NCI-H187 treated with DMSO at 0.1 percent for 48 hours (cell line): ENCODE data around the gene LY6G6C.
A peak's percentile ranks its signal among the peaks of the same experiment; 100 is the strongest.

Experiments
- DNase-seq: peaks from one replicate; lab custom pipeline; 2025; lab: John Stamatoyannopoulos, UW

LY6G6C gene

DNA sequence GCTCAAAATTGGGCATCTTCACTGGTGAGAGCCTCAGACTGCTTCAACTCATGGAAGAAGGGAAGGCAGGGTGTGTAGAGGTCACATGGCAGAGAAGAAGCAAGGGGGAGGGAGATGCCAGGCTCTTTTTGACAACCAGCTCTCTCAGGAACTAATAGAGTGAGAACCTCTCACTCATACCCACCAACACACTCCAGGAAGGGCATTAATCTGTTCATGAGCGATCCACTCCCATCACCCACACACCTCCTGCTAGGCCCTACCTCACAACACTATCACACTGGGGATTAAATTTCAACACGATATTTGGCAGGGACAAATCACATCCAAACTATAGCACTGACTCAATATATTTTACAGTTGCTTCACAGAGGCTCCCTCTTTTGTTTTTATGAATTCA lies 20.3 kb upstream of the LY6G6C start:
- no peak for DNase-seq

DNA sequence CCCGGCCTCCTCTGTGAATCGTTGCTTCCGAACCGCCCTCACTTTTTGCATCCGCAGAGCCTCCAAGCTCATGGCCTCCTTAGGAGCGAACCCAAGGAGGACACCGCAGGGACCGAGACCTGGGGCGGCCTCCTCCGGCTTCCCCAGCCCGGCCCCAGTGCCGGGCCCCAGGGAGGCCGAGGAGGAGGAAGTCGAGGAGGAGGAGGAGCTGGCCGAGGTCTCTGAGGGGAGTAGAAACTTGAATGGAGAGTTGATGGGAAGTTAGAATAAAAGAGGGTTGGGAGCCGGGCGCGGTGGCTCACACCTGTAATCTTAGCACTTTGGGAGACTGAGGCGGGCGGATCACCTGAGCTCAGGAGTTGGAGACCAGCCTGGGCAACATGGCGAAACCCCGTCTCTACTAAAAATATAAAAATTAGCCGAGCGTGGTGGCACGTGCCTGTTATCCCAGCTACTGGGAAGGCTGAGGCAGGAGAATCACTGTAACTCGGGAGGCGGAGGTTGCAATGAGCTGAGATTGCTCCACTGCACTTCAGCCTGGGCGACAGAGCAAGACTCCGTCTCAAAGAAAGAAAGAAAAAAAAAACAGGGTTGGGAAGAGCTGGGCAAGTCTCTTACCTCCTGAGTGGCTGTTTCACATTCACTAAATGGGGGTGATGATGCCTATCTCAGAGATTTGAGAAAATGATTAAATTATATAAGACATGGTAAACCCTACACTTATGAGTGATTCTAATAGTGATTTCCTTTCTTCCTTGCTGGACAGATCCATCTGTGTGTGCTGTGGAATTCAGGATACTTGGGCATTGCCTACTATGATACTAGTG lies 19.1 kb upstream of the LY6G6C start:
- DNase-seq: no peak

DNA sequence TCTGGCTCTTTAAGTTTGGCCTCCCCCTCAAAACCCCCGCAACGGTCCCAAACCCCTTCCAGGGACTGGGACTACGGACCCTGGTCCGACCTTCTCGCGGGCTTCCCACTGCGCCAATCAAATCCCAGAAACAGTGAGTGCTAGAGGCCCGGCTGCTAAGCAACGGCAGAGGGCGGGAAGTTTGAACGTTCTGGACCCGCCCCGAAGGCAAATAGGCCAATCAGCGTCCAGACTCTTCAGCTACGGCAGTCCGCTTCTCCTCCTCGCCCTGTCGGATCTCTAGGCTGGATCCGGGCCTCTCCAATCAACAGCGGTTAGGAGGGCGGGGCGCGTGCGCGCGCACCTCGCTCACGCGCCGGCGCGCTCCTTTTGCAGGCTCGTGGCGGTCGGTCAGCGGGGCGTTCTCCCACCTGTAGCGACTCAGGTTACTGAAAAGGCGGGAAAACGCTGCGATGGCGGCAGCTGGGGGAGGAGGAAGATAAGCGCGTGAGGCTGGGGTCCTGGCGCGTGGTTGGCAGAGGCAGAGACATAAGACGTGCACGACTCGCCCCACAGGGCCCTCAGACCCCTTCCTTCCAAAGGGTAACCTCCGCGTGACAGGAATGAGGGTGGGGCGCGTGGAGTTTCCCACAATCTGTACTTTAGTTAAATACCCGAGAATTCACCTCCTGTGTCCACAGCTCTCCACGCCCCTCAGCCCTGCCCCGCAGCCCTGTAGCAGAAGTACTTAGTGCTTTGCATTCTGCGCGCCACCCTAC lies 18.3 kb upstream of the LY6G6C start, which contains the start of gene MSH5:
Gene MSH5 (plus strand): TSS at position 367 of the 758 bp plus-strand sequence. CDS start 462 bp downstream, outside the sequence.
- peak; percentile 94 for DNase-seq

DNA sequence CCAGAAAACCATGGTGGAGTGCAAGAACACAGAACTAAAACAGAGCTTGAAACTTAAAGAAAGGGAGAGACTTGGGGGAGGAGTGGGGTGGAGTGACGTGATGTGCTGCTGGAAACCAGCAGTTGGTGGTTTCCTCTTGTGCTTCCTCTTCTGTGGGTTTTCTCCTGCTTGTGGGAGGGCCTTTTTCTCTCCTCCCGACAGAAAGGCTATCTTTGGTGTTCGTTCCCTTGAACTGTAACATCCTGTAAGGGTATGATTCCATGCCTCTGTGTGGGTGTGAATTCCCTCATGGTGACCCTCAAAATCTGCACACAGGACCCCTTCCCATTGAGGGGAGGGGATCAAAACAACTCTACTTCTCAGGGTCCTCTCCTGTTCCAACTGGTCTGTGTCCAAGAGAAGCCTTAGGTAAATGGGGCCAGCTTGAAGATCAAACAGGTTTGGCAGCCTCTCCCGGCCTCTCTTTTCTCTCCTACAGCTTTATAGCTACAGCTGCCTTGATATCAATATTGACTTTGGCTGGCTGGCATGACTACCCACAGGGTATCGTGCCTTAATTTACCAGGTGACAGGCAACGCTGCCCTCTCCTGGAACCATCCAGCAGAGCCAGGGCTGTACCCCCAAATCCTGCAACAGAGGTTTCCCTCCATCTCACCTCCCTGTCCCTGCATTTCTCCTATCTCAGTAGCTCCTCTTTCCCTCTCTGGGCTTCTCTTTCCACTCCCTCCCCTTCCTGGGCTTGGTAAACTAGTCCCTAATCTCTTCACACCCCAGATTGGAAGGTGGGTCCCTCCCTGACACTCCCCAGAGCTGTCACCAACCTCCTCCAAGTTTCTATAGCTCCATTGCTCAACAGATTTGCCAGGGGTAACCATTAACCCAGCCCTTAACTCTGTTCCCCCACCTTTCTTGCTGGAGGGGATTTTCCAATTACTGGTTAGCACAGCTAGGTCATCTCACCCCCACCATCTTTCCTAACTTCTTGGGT lies 16.7 kb upstream of the LY6G6C start:
- no peak for DNase-seq

DNA sequence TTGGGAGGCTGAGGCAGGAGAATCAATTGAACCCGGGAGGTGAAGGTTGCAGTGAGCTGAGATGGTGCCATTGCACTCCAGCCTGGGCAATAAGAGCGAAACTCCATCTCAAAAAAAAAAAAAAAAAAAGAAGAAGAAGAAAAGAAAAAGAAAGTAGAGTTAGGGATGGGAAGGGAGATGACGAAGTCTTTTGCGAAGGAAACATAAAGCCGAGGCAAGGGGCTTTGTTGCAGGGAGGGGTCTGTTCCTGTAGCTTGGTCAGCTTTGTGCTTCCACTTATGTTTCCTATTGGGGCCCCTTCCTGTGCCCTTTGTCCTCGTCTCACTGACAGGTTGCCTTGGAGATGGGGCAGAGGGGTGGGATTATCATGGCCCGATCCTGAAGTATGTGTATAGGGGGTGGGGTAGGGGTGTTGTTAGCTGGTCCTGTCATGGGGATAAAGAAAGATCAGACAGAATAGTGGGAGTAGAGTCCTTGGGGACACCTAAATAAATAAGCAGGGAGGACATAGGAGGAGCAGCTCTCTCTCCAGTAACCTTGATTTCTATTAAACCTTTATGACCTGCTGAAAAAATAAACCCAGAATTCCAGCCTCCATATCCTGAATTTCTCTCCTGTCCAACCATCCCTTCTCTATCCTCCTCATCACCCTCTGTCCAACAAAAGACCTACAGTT lies 15.9 kb upstream of the LY6G6C start:
- no peak for DNase-seq

DNA sequence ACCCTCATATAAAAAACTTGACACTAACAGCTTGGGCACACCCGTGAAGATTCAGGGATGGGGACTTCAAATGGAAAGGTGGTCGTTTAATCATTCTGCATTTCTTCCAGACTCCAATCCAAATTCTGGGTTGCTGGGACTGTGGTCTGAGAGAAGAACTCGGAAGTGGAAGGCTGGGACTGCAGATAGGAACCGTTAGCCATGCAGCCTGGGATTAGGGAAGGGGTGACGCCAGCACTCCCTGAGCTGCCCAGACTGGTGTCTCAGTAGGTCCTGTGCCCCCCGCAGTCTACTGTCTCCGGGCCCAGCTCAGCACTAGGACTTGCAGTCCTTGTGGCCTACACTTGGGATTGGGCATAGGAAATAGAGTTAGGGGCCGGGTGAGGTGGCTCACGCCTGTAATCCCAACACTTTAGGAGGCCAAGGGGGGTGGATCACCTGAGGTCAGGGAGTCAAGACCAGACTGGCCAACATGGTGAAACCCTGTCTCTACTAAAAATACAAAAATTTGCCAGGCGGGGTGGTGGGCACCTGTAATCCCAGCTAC lies 15.3 kb upstream of the LY6G6C start:
- no peak for DNase-seq

DNA sequence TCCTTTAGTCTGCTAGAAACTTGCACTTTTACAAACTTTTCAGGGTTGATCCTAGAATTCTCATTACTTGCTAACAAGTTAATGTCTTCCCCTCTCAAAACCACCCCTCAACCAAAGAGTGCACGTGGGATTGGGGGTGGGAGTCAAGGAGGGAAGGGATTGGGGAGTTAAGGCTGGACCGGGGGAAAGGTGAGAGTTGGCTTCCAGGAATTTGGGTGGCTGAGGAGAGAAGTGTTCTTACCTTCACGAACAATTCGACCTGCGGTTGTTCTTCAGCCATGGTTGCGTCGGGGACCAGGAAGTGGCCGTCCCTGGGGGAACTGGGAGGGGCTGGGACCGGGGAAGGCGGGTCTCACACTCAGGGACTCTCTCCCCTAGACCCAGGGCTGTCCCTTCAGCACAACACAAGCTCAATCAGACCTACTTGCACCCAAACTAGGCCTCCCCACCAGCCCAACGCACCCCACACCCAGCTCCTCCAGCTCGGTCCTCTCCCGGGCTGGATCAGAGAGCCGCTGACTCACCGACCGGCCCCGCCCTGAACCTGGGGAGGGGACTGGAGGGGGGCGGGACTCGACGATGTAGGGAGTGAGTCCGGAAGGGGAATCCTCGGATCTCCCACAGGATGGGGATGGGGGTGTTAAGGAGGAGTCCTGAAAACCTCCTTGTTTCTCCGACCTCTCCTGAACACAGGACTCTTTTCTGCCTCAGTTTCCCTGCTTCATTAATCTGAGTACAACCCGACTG lies 14.6 kb upstream of the LY6G6C start, which contains the start of gene CLIC1:
Gene CLIC1 (minus strand): TSS at position 510 of the 747 bp plus-strand sequence. CDS start 230 bp downstream, at position 280.
- DNase-seq: no peak

DNA sequence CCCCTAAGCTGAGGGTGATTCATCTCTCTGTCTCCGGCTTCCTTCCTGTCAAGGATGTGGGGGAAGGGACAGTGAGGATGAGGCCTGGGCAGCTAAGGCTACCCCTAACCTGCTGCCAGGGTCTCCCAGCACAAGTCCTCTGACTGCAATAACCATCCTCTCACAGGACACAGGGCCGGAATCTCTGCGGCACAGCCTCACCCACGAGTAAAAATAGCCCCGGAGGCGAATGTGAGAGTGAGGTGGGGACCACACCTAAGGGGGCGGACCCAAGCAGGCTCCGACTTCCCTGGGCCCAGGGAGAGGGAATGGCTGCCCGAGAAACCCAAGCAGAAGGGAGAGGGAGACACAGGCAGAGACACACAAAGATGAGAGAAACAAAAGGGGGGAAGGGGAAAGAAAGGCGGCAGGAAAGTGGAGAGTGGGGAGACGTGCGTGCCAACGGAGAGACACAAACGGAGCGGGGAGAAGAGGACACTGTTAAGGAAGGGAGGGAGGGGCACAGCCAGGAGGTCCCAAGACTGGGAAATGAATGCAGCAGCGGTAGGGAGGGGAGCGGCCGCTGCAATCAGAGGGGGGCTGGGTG lies 13.4 kb upstream of the LY6G6C start:
- no peak for DNase-seq

DNA sequence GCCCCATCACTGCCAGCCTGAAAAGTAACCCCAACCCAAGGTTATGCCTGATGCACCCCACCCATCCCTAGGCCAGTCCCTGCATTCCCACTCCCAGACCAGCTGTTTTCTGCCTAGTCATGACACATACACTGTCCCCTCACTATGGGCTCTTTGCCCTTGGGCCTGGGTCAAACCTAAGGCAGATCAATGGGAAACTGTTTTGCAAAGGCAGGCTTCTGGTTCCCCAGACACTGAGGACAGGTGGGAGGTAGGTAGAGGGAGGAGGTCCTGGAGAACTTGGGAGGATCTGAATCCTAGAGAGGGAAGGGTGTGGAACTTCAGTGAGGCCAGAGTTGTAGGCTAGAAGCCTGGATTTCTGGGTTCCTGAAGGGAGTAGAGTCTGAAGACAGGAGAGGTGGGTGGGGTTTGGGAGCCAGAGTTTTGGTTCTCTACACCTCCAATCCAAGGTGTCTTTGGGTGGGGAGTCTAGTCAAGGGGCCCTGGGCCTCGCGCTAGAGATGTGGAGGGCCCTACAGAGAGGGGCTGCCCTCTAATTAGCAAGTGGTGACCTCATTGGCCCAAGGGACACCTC lies 12.8 kb upstream of the LY6G6C start:
- DNase-seq: no peak

DNA sequence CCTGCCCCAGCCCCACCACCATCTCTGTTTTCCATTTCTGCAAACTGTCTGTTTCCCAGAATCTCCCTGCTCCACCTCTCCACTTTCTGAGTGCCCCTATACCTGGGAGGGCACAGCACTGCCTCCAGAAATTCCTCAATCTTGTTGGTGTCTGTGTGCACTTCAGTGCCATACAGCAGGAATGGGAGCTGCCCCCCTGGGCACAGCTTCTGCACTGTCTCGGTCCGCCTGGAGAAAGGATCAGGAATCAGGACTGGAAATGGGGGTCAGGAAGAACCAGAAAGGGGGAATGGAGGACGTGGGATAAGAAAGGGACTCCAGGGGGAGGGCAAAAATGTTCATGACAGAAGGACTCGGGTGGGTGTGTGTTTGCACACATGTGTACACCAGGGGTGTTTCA lies 12.2 kb upstream of the LY6G6C start:
- no peak for DNase-seq

DNA sequence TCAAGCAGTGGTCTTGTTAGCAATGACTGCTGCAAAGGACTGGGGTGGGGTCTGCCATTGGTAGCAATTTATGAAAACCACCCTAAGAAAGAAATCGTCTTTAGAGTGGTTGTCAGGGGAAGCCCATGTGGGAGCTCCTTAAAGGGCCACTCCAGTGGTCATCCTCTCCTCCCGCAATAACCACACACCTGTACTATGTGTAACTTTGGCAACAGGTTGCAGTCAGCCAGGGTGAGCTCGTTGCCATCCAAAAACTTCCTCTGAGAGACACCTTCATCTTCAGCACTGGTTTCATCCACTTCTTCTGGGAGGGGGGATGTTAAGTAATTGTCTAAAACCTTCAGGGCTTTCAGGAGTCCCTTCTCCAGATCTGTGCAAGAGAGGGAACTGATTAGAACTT lies 10.5 kb upstream of the LY6G6C start:
- DNase-seq: no peak

DNA sequence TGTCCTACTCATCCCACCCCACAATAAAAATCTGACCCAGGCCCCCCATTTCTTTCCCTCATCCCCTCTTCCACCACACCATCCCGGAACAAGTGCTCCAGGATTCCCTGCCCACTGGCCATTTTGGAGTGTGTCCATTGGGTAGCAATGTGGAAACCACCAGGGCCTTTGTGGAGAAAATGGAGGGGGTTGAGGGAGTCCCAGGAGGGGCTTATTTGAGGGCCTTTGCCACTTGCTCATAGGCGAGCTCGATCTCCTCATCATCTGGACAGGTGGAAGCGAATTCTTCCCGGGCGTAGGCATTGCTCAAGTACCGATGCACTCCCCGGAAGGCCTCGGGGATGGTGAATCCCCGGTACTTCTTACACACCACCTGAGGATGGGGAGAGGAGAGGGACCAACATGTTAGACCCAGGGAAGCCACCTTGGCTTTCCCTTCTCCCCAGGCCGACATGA lies 9.1 kb upstream of the LY6G6C start:
- no peak for DNase-seq

DNA sequence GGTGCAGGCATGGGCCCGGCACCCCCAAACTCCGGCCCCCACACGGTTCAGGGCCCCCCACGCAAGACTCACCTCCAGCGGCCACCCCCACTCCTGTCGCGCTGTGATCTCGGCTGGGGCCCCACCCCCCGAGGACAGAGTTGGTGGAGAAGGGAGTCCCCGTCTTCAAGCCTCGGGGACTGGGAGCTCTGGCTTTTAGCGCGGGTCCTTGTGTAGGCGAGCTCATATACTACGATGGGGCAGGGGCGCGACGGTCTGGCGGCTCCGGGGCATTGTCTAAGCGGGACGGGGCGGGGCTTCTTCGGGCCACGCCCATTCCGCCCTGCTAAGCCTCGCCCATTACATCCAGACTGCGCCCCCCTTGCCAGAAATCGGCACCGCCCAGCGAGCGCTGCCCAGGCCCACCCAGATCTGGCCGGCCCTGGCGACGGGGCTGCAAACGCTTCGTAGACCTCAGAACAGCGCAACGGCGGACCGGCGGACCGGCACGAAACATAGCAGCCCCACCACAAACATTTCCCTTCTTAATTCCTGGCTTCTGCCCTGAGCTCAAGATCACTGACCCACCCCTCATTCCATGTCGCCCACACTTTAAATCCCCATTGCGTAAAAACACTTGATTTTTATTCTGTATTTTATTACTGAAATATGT lies 8.6 kb upstream of the LY6G6C start:
- DNase-seq: no peak

DNA sequence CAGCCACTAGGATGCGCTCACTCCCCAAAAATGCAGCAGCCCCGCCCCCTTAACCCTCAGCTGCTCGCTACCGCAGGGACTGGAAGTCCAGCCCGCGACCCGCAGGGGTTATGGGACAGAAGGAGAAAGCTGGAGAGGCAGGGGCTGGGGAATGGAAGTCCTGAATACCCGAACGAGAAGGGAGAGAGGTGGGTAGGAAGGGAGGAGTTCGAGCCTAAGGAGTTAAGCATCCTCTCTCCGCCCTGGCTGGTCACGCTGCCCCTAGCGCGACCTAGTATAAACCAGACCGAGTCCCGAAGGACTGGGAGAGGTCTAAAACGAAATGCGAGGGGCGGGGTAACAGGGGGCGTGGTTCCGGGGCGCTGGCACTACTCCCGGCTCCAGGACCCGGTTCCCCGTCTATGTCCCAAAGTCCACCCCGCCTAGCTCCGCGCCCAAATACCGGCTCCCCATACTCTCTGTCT lies 8.0 kb upstream of the LY6G6C start:
- DNase-seq: no peak

DNA sequence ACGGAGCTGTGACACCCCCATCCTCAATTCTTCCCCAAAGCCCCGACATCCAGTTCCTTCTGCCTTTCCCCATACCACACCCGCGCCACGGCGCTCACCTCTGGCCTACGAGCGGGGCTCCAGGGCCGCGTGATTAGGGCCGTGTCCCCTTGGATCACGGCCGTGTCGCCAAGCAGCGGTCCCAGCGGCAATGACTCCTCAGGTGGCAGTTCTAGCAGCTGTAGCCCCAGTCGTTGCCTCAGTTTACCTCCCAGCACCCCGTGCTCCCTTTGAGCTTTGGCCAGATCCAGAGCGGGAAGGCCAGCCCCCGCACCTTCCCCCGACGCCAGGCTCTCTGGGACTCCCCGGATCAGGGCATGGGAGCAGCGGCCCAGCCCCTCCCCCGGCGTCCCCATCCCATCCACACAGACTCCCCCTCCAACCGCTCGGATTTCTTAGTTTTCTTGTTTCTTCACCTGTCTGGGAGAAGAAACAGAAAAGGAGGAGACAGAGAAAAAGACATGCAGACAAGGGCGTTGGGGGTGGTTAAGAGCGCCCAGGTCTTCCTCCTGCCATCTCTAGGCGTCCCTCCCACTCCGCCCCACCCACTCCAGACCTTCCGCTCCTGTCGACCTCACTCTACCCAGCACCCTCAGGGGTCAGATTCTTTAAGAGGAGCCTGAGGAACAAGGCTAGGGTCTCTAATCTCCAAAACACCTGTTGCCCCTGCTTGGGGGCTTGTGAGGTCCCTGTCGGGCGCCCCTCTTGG lies 7.4 kb upstream of the LY6G6C start, which contains the start of gene DDAH2:
Gene DDAH2 (minus strand): TSS at position 533 of the 748 bp plus-strand sequence. CDS start 138 bp downstream, at position 395.
- DNase-seq: no peak

DNA sequence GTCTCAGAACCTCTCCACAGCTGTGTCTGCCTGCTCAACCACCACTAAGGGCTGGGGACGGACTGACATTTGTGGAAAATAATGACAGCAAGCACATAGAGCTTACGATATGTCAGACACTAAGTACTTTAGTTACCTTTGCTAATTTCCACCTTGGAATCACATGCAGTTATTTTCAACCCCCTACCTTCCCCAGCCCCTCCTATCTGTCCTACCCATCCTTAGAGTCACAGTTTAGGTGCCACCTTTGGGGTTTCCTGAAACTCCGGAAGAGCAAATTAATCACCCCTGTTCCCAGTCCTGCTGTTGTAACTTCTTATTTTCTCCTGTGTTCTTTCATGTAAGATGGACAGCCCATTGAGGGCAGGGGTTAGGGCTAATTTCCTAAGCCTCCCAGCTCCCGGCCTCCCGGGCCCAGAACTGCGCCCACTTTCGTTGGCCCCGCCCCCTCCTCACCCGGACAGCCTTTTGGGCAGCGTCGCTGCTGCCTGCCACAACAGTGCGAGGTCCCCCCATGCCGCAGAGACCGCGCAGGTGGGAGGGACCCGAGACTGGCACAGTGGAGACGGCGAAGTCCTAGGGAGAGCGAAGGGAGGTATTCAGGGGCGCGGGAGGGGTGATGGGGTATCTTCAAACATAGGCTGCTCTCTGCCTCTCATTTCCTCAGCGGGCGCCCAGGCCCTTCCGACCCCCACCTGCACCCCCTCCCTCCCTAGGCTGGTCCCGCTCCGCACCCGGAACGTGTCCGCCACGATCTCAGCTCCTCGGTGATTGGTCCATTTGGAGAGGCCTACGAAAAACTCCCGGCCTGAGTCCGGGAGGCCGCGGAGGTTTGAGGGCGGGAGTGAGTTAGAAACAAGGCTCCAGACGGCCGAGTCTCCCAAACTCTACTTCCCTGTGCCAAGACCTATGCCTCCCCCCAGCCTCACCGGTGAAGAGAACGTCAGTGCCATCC lies 6.4 kb upstream of the LY6G6C start:
- no peak for DNase-seq
